IMR-90 (cell line): ENCODE measurements around the gene BSPH1. TPM values are rescaled to one million over a fixed set of nuclear protein-coding genes. Genes with fewer than 3 reads are reported as not detected.

Experiments
- ATAC-seq: fragments of 200-7000 bp; cut with Tn5 transposase; 2 replicates; pipeline ENCODE4 v1.9.1; 2020; ENCODE audit warnings: low read depth, mild to moderate bottlenecking, moderate library complexity
- Bru-seq: library from RNA; stranded (reverse); fragments of 400-500 nt; gene quantifications from one replicate; lab custom pipeline; 2021; lab: Mats Ljungman, UMichigan
- BruChase-seq, 2 experiments: library from RNA; stranded (reverse); fragments of 400-500 nt; gene quantifications; one replicate each; lab custom pipeline; 2021; lab: Mats Ljungman, UMichigan
- BruUV-seq: library from RNA; stranded (reverse); fragments of 400-500 nt; replicated peaks from 2 replicates; lab custom pipeline; 2021; lab: Mats Ljungman, UMichigan
- CTCF ChIA-PET: fragments of 300-600 bp; formaldehyde crosslinking; extraction: SDS; loops from one replicate; lab custom pipeline; 2021; ENCODE audit warnings: antibody characterized with exemption; lab: Yijun Ruan, JAX
- POLR2A ChIA-PET: fragments of 300-600 bp; sonication (Branson Sonifier 250); formaldehyde crosslinking; loops from one replicate; lab custom pipeline; 2022; ENCODE audit warnings: antibody characterized with exemption; ENCODE audit not compliant: unreplicated experiment; lab: Charles Lee
- DNase-seq: peaks from one replicate; pipeline ENCODE4 v3.0.0; 2013
- H2AFZ ChIP-seq: replicated peaks from 2 replicates; pipeline ENCODE3; 2013; ENCODE audit warnings: low read length, mild to moderate bottlenecking; ENCODE audit not compliant: poor library complexity
- H2AK5ac ChIP-seq: 2 replicates; pipeline ENCODE4 v1.6.1; 2013; ENCODE audit warnings: low read depth, low read length, inconsistent platforms
- H2AK9ac ChIP-seq: replicated peaks from 2 replicates; pipeline ENCODE3; 2013; ENCODE audit warnings: mild to moderate bottlenecking, low read depth, low read length, moderate library complexity; ENCODE audit not compliant: poor library complexity
- H2BK120ac ChIP-seq: 2 replicates; pipeline ENCODE4 v1.6.1; 2013; ENCODE audit warnings: low read depth, low read length, inconsistent platforms
- H2BK15ac ChIP-seq: 3 replicates; pipeline ENCODE4 v1.6.1; 2013; ENCODE audit warnings: low read depth, low read length, inconsistent platforms
- H2BK20ac ChIP-seq: 2 replicates; pipeline ENCODE4 v1.6.1; 2013; ENCODE audit warnings: low read depth, mild to moderate bottlenecking, inconsistent platforms, low read length, moderate library complexity
- H2BK5ac ChIP-seq: 2 replicates; pipeline ENCODE4 v1.6.1; 2013; ENCODE audit warnings: mild to moderate bottlenecking, low read depth, low read length, inconsistent platforms; ENCODE audit not compliant: poor library complexity, severe bottlenecking
- H3K14ac ChIP-seq: replicated peaks from 2 replicates; pipeline ENCODE4 v1.6.1; 2013; ENCODE audit warnings: low read depth, low read length, inconsistent platforms
- H3K18ac ChIP-seq: 2 replicates; pipeline ENCODE4 v1.6.1; 2013; ENCODE audit warnings: low read depth, low read length, control low read depth
- H3K23ac ChIP-seq: 2 replicates; pipeline ENCODE4 v1.6.1; 2013; ENCODE audit warnings: low read depth, low read length, inconsistent platforms
- H3K27ac ChIP-seq: 2 replicates; pipeline ENCODE4 v1.5.1; 2013; ENCODE audit warnings: mild to moderate bottlenecking, control low read depth, low read length; ENCODE audit not compliant: insufficient read depth
- H3K27me3 ChIP-seq: 2 replicates; pipeline ENCODE4 v1.6.1; 2013; ENCODE audit warnings: low read length; ENCODE audit not compliant: control insufficient read depth, insufficient read depth
- H3K36me3 ChIP-seq: 2 replicates; pipeline ENCODE4 v1.6.1; 2013; ENCODE audit warnings: low read length, mixed read lengths; ENCODE audit not compliant: control insufficient read depth, insufficient read depth
- H3K4ac ChIP-seq: 2 replicates; pipeline ENCODE4 v1.6.1; 2013; ENCODE audit warnings: low read depth, low read length, inconsistent platforms
- H3K4me1 ChIP-seq: 2 replicates; pipeline ENCODE4 v1.6.1; 2013; ENCODE audit warnings: low read length, mixed read lengths; ENCODE audit not compliant: control insufficient read depth, insufficient read depth
- H3K4me2 ChIP-seq: 2 replicates; pipeline ENCODE4 v1.6.1; 2013; ENCODE audit warnings: low read depth, mild to moderate bottlenecking, control low read depth, low read length, moderate library complexity
- H3K4me3 ChIP-seq: 2 replicates; pipeline ENCODE4 v1.5.1; 2013; ENCODE audit warnings: low read depth, mild to moderate bottlenecking, control low read depth, low read length, moderate library complexity; ENCODE audit not compliant: insufficient read depth
- H3K56ac ChIP-seq: 2 replicates; pipeline ENCODE4 v1.6.1; 2013; ENCODE audit warnings: low read length, inconsistent platforms; ENCODE audit not compliant: insufficient read depth; ENCODE audit errors: extremely low read depth
- H3K79me1 ChIP-seq, 2 experiments: 2 replicates each; pipeline ENCODE4 v1.6.1; 2013; ENCODE audit warnings: low read length in 2 of 2, inconsistent platforms in 1 of 2, low read depth in 1 of 2
- H3K9ac ChIP-seq: 2 replicates; pipeline ENCODE4 v1.6.1; 2013; ENCODE audit warnings: low read depth, low read length, control low read depth
- H3K9me1 ChIP-seq: 2 replicates; pipeline ENCODE4 v1.6.1; 2013; ENCODE audit warnings: low read length, inconsistent platforms; ENCODE audit not compliant: insufficient read depth
- H3K9me3 ChIP-seq: 2 replicates; pipeline ENCODE4 v1.6.1; 2013; ENCODE audit warnings: low read length; ENCODE audit not compliant: control insufficient read depth, insufficient read depth
- H4K20me1 ChIP-seq: 2 replicates; pipeline ENCODE4 v1.6.1; 2013; ENCODE audit warnings: low read length, inconsistent platforms; ENCODE audit not compliant: insufficient read depth
- H4K5ac ChIP-seq: 2 replicates; pipeline ENCODE4 v1.6.1; 2013; ENCODE audit warnings: mild to moderate bottlenecking, low read depth, low read length, control low read depth
- H4K8ac ChIP-seq, 2 experiments: 2 replicates each; pipeline ENCODE4 v1.6.1; 2013; ENCODE audit warnings: low read depth in 2 of 2, low read length in 2 of 2, control low read depth in 1 of 2, inconsistent platforms in 1 of 2
- H4K91ac ChIP-seq: 2 replicates; pipeline ENCODE4 v1.6.1; 2013; ENCODE audit warnings: low read depth, low read length, inconsistent platforms; ENCODE audit not compliant: insufficient read depth
- CEBPB ChIP-seq: IDR thresholded peaks from 2 replicates; pipeline ENCODE4 v1.6.1; 2012; ENCODE audit warnings: low read depth, low read length, improper control_type of control experiment
- CHD1 ChIP-seq: IDR thresholded peaks from 2 replicates; pipeline ENCODE4 v1.6.1; 2012; ENCODE audit warnings: low read depth, low read length, improper control_type of control experiment
- CTCF ChIP-seq: conservative IDR thresholded peaks from 2 replicates; pipeline ENCODE4 v1.5.1; 2012; ENCODE audit warnings: mild to moderate bottlenecking, low read depth, low read length, improper control_type of control experiment
- FOS ChIP-seq: fragments of 150-350 bp; IDR thresholded peaks from 2 replicates; pipeline ENCODE4 v1.6.1; 2016; ENCODE audit warnings: low read depth, low read length
- MAFK ChIP-seq: IDR thresholded peaks from 2 replicates; pipeline ENCODE4 v1.6.1; 2012; ENCODE audit warnings: low read depth, low read length, improper control_type of control experiment
- MXI1 ChIP-seq: IDR thresholded peaks from 2 replicates; pipeline ENCODE4 v1.6.1; 2012; ENCODE audit warnings: low read depth, mild to moderate bottlenecking, low read length, moderate library complexity, borderline replicate concordance
- NFE2L2 ChIP-seq: fragments of 150-350 bp; IDR thresholded peaks from 2 replicates; pipeline ENCODE4 v1.6.1; 2016; ENCODE audit warnings: low read depth, mild to moderate bottlenecking, low read length
- POLR2A ChIP-seq: IDR thresholded peaks from 2 replicates; pipeline ENCODE4 v1.6.1; 2012; ENCODE audit warnings: mild to moderate bottlenecking, low read depth, low read length
- RAD21 ChIP-seq: IDR thresholded peaks from 2 replicates; pipeline ENCODE4 v1.6.1; 2012; ENCODE audit warnings: low read length, improper control_type of control experiment
- RCOR1 ChIP-seq: IDR thresholded peaks from 2 replicates; pipeline ENCODE4 v1.6.1; 2012; ENCODE audit warnings: mild to moderate bottlenecking, low read length, improper control_type of control experiment; ENCODE audit not compliant: insufficient replicate concordance
- RFX5 ChIP-seq: IDR thresholded peaks from 2 replicates; pipeline ENCODE4 v1.8.0; 2012; ENCODE audit warnings: low read depth, mild to moderate bottlenecking, low read length, moderate library complexity
- SMC3 ChIP-seq: fragments of 150-350 bp; IDR thresholded peaks from 2 replicates; pipeline ENCODE4 v1.6.1; 2016; ENCODE audit warnings: low read depth, mild to moderate bottlenecking, antibody characterized with exemption, low read length, moderate library complexity
- WGBS, 2 experiments: methylation state at CpG; one replicate each; pipeline versions ENCODE4 v1.1.5 to v1.1.7; 2013; ENCODE audit warnings: missing lambda C conversion rate in 2 of 2; ENCODE audit not compliant: insufficient read length in 1 of 2; ENCODE audit errors: extremely low coverage in 2 of 2; 5-methylcytosine and 5-hydroxymethylcytosine counted together
- dilution Hi-C: fragments of 300-500 bp; cut with HindIII; formaldehyde crosslinking; loops from one replicate; pipeline ENCODE4 v1.14.3; 2018; ENCODE audit warnings: low sequenced_read_pairs; ENCODE audit not compliant: unreplicated experiment
- in situ Hi-C: fragments of 300-500 bp; cut with MboI; formaldehyde crosslinking; loops from 3 replicates; pipeline ENCODE4 v1.14.3; 2019; ENCODE audit warnings: low sequenced_read_pairs, inconsistent platforms, mixed read lengths
- intact Hi-C: fragments of 100-400 bp; cut with micrococcal nuclease; formaldehyde crosslinking; loops from 2 replicates; pipeline ENCODE4 v1.10.0; 2022
- long read RNA-seq: library from polyadenylated mRNA; unstranded; transcript quantifications from one replicate; pipeline ENCODE4 v2.0.0, GENCODE V29; 2021; ENCODE audit not compliant: unreplicated experiment
- polyA plus RNA-seq, 3 experiments: library from polyadenylated mRNA; depleted of rRNA; stranded (reverse); fragments of >200 nt; gene quantifications; 2 replicates each; pipeline ENCODE4 v1.2.3, GENCODE V29; 2012; ENCODE audit warnings: low replicate concordance in 1 of 3
- total RNA-seq: library from RNA; depleted of rRNA; stranded (reverse); fragments of >200 nt; gene quantifications from 2 replicates; pipeline ENCODE4 v1.2.3, GENCODE V29; 2012; rRNA removed
- TF ChIP-seq, protein P1 (sequence below): fragments of 150-350 bp; IDR thresholded peaks from 2 replicates; pipeline ENCODE4 v1.6.1; 2016; ENCODE audit warnings: low read depth, mild to moderate bottlenecking, low read length, moderate library complexity, borderline replicate concordance

The BSPH1 gene
- total RNA-seq: not detected in 2 replicates
- not detected in 2 replicates for polyA plus RNA-seq (2012; rRNA removed)
- not detected in 2 replicates for polyA plus RNA-seq (2012; cell fraction: cytosol; rRNA removed)
- not detected in 2 replicates for polyA plus RNA-seq (2012; cell fraction: nucleus; rRNA removed; ENCODE audit: low replicate concordance)
- not detected for Bru-seq, nascent RNA
- not detected for BruChase-seq, experiment 1, labeled RNA remaining after a 6-hour chase
- not detected for BruChase-seq, experiment 2, labeled RNA remaining after a 2-hour chase
- long read RNA-seq: 0 reads

DNA sequence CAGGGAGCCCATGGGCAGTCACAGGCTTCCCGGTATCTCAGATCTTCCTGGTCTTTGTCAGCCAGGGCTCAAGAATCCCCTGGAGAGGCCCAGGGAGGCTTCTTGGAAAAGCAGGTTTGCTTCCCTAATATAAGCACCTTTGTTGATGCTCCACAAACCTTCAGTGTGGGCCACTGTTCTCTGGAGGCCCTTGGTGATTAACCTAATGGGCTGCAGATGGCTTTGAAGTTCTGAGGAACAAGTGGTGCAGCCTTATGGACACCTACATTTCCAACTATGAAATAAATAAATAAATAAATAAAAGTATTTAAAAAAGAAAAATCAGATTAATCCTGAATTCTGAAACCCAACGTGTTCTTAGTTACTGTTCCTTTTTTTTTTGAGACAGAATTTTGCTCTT is at the start of gene BSPH1:
BSPH1 (minus strand) TSS at position 101 of the 400 bp plus-strand sequence; CDS start at position 12, 89 bp downstream.
- no peak within 1 kb of the TSS for H2BK15ac ChIP-seq
- POLR2A ChIA-PET: no interaction called here
- H2BK20ac ChIP-seq: no peak within 1 kb of the TSS
- H3K4ac ChIP-seq: no peak within 1 kb of the TSS
- no peak within 1 kb of the TSS for H3K23ac ChIP-seq
- no peaks in the 10 kb centered on the region for H3K9me3 ChIP-seq
- H3K4me2 ChIP-seq: no peak within 1 kb of the TSS
- H2BK120ac ChIP-seq: no peak within 1 kb of the TSS
- H4K91ac ChIP-seq: no peak within 1 kb of the TSS
- DNase-seq (no peak), ATAC-seq (no peak)
- no peaks in the 10 kb centered on the region for H3K36me3 ChIP-seq
- in situ Hi-C loops: no loop called here
- intact Hi-C loops: no loop called here
- TF ChIP-seq FOS (no peak), RAD21 (no peak), RCOR1 (no peak), CTCF (no peak), POLR2A (no peak), RFX5 (no peak), NFE2L2 (no peak), SMC3 (no peak), MAFK (no peak), MXI1 (no peak), CHD1 (no peak), CEBPB (no peak)
- TF ChIP-seq, protein P1, sequence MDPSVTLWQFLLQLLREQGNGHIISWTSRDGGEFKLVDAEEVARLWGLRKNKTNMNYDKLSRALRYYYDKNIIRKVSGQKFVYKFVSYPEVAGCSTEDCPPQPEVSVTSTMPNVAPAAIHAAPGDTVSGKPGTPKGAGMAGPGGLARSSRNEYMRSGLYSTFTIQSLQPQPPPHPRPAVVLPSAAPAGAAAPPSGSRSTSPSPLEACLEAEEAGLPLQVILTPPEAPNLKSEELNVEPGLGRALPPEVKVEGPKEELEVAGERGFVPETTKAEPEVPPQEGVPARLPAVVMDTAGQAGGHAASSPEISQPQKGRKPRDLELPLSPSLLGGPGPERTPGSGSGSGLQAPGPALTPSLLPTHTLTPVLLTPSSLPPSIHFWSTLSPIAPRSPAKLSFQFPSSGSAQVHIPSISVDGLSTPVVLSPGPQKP: no peak
- no TSS peak for BruUV-seq
- no peak within 1 kb of the TSS for H3K9ac ChIP-seq
- H3K4me1 ChIP-seq: no peaks in the 10 kb centered on the region
- H2BK5ac ChIP-seq: no peak within 1 kb of the TSS
- no peaks in the 10 kb centered on the region for H3K79me1 ChIP-seq
- CTCF ChIA-PET: no interaction called here
- no peak within 1 kb of the TSS for H3K18ac ChIP-seq
- dilution Hi-C loops: no loop called here
- peaks cover 3% of the 10 kb centered on the region; the same call in 1 of the 2 replicates for H3K27me3 ChIP-seq
- H2AFZ ChIP-seq: no peak within 1 kb of the TSS
- no peaks in the 10 kb centered on the region for H3K9me1 ChIP-seq
- no peak within 1 kb of the TSS for H3K14ac ChIP-seq
- H2AK5ac ChIP-seq: no peak within 1 kb of the TSS
- no CpG with 5 or more reads among the region's 2 CpGs for WGBS, 2 experiments
- no peak within 1 kb of the TSS for H4K8ac ChIP-seq
- no peak within 1 kb of the TSS for H2AK9ac ChIP-seq
- no peaks in the 10 kb centered on the region for H4K20me1 ChIP-seq
- no peak within 1 kb of the TSS for H3K27ac ChIP-seq
- no peak within 1 kb of the TSS for H4K5ac ChIP-seq
- H3K4me3 ChIP-seq: no peak within 1 kb of the TSS
- H3K56ac ChIP-seq: no peak within 1 kb of the TSS
